A549 (cell line): ENCODE data around the gene TNFAIP2. TPM values are rescaled to one million over a fixed set of nuclear protein-coding genes. Genes with fewer than 3 reads are reported as not detected.

ENCODE experiments used
- ATAC-seq, 2 experiments: fragments of 200-7000 bp in 1 of 2; fragments of >200 bp in 1 of 2; cut with Nextera tagmentation in 1 of 2; cut with Tn5 transposase in 1 of 2; 3 replicates each; pipeline versions ENCODE4 v1.8.0 to v1.9.1; 2018 to 2020; ENCODE audit warnings: mild to moderate bottlenecking in 1 of 2, moderate library complexity in 1 of 2
- CTCF ChIA-PET: fragments of 300-600 bp; sonication (Branson Sonifier 250); formaldehyde crosslinking; extraction: SDS; loops from one replicate; lab custom pipeline; 2021; ENCODE audit warnings: antibody characterized with exemption, inconsistent platforms; lab: Yijun Ruan, JAX
- POLR2A ChIA-PET: fragments of 350-600 bp; formaldehyde crosslinking; extraction: SDS; loops from one replicate; lab custom pipeline; 2021; ENCODE audit warnings: antibody characterized with exemption, inconsistent platforms; lab: Yijun Ruan, JAX
- DNase-seq, 2 experiments: peaks; one replicate each; pipeline versions ENCODE4 v3.0.0 to v3.0.0-alpha.2; 2011 to 2016; ENCODE audit warnings: low read depth in 1 of 2, low spot score in 1 of 2
- FAIRE-seq: peaks from 2 replicates; lab custom pipeline; 2011; peaks lifted over from hg19 to GRCh38; lab: Jason Lieb, UNC
- H3K27ac ChIP-seq, 2 experiments: fragments of >200 bp; sonication (Bioruptor Twin); formaldehyde crosslinking; 3 replicates each; pipeline ENCODE4 v1.5.1; 2016 to 2017
- H3K4me1 ChIP-seq: fragments of >200 bp; sonication (Bioruptor Twin); formaldehyde crosslinking; 3 replicates; pipeline ENCODE4 v1.6.1; 2016
- H3K4me2 ChIP-seq: fragments of >200 bp; sonication (Bioruptor Twin); formaldehyde crosslinking; 3 replicates; pipeline ENCODE4 v1.6.1; 2016
- H3K4me3 ChIP-seq: fragments of >200 bp; sonication (Bioruptor Twin); formaldehyde crosslinking; 3 replicates; pipeline ENCODE4 v1.5.1; 2016
- H3K9me3 ChIP-seq: fragments of >200 bp; sonication (Bioruptor Twin); formaldehyde crosslinking; 3 replicates; pipeline ENCODE4 v1.6.1; 2016
- CBX8 ChIP-seq: fragments of 200-600 bp; sonication (generic); IDR thresholded peaks from 2 replicates; pipeline ENCODE4 v1.6.1; 2016
- EHMT2 ChIP-seq: fragments of 200-600 bp; sonication (generic); IDR thresholded peaks from 2 replicates; pipeline ENCODE4 v1.6.1; 2016; ENCODE audit warnings: antibody characterized with exemption, low read depth, mild to moderate bottlenecking, moderate library complexity
- EP300 ChIP-seq, 2 experiments: fragments of >200 bp; sonication (Bioruptor Twin); formaldehyde crosslinking; IDR thresholded peaks; 2 replicates in 1 of 2; 3 replicates in 1 of 2; pipeline ENCODE4 v1.6.1; 2016 to 2017
- FOSL2 ChIP-seq, 2 experiments: fragments of 450-650 bp in 1 of 2; fragments of >200 bp in 1 of 2; sonication (Bioruptor Twin) in 1 of 2; formaldehyde crosslinking; IDR thresholded peaks; 2 replicates each; pipeline versions ENCODE4 v1.5.0 to v1.6.1; 2016 to 2020; ENCODE audit warnings: mild to moderate bottlenecking in 1 of 2, moderate library complexity in 1 of 2
- HDAC2 ChIP-seq: fragments of 200-600 bp; sonication (generic); IDR thresholded peaks from 2 replicates; pipeline ENCODE4 v1.6.1; 2016
- HOXA7 ChIP-seq: fragments of 250-450 bp; sonication (Bioruptor Pico); IDR thresholded peaks from 2 replicates; pipeline ENCODE4 v1.5.0; 2020; ENCODE audit warnings: mild to moderate bottlenecking, moderate library complexity
- HOXB5 ChIP-seq: fragments of 250-450 bp; sonication (Bioruptor Pico); IDR thresholded peaks from 2 replicates; pipeline ENCODE4 v1.5.0; 2020; ENCODE audit warnings: mild to moderate bottlenecking, moderate library complexity
- JUN ChIP-seq, 2 experiments: fragments of >200 bp; sonication (Bioruptor Twin); formaldehyde crosslinking; IDR thresholded peaks; 2 replicates in 1 of 2; 3 replicates in 1 of 2; pipeline ENCODE4 v1.6.1; 2016 to 2017
- JUNB ChIP-seq: fragments of >200 bp; sonication (Bioruptor Twin); formaldehyde crosslinking; IDR thresholded peaks from 2 replicates; pipeline ENCODE4 v1.6.1; 2016
- KDM1A ChIP-seq: fragments of 200-600 bp; sonication (generic); IDR thresholded peaks from 2 replicates; pipeline ENCODE4 v1.6.1; 2016; ENCODE audit warnings: low read depth, mild to moderate bottlenecking
- MAFK ChIP-seq: fragments of 450-650 bp; IDR thresholded peaks from 2 replicates; pipeline ENCODE4 v1.6.1; 2014; ENCODE audit not compliant: partially characterized antibody
- NFE2L2 ChIP-seq: fragments of 150-350 bp; conservative IDR thresholded peaks from 2 replicates; pipeline ENCODE4 v1.6.1; 2014; ENCODE audit warnings: low read length
- PHF8 ChIP-seq: fragments of 200-600 bp; sonication (generic); IDR thresholded peaks from 2 replicates; pipeline ENCODE4 v1.6.1; 2016; ENCODE audit warnings: low read depth, mild to moderate bottlenecking, antibody characterized with exemption, moderate library complexity, borderline replicate concordance
- POLR2AphosphoS2 ChIP-seq: conservative IDR thresholded peaks from 2 replicates; pipeline ENCODE4 v1.6.1; 2012; ENCODE audit warnings: low read length, improper control_type of control experiment, inconsistent platforms
- RARB ChIP-seq: fragments of 250-450 bp; sonication (Bioruptor Pico); IDR thresholded peaks from 2 replicates; pipeline ENCODE4 v1.8.0; 2021; ENCODE audit warnings: mild to moderate bottlenecking, moderate library complexity
- RCOR1 ChIP-seq: fragments of 150-350 bp; IDR thresholded peaks from 2 replicates; pipeline ENCODE4 v1.6.1; 2014; ENCODE audit warnings: antibody characterized with exemption, low read length, low read depth
- RNF2 ChIP-seq: fragments of 200-600 bp; sonication (generic); IDR thresholded peaks from 2 replicates; pipeline ENCODE4 v1.6.1; 2016; ENCODE audit warnings: low read depth, mild to moderate bottlenecking, antibody characterized with exemption, moderate library complexity, borderline replicate concordance
- TFCP2L1 ChIP-seq: fragments of 250-450 bp; sonication (Bioruptor Pico); IDR thresholded peaks from 2 replicates; pipeline ENCODE4 v1.5.0; 2021; ENCODE audit warnings: mild to moderate bottlenecking
- TP53 ChIP-seq: fragments of 250-450 bp; sonication (Bioruptor Pico); IDR thresholded peaks from 2 replicates; pipeline ENCODE4 v1.5.0; 2021; ENCODE audit warnings: mild to moderate bottlenecking, moderate library complexity
- ZC3H11A ChIP-seq: fragments of 450-650 bp; IDR thresholded peaks from 2 replicates; pipeline ENCODE4 v1.6.1; 2014; ENCODE audit warnings: antibody characterized with exemption, mild to moderate bottlenecking
- ZSCAN20 ChIP-seq: fragments of 250-450 bp; sonication (Bioruptor Pico); IDR thresholded peaks from 2 replicates; pipeline ENCODE4 v1.8.0; 2022; ENCODE audit warnings: mild to moderate bottlenecking, moderate library complexity
- WGBS: methylation state at CpG from one replicate; pipeline ENCODE4 v1.1.6; 2017; ENCODE audit errors: missing lambda C conversion rate; 5-methylcytosine and 5-hydroxymethylcytosine counted together
- polyA plus RNA-seq, 4 experiments: library from polyadenylated mRNA; depleted of rRNA in 3 of 4; stranded (reverse); fragments of >200 nt; fragmentation: RNase III in 1 of 4; extraction: RNeasy Plus Mini Kit Qiagen cat#74134 plus additional on column Dnase treatment in 1 of 4; gene quantifications; 2 replicates in 3 of 4; 3 replicates in 1 of 4; pipeline ENCODE4 v1.2.3, GENCODE V29; 2011 to 2017
- TF ChIP-seq, protein P1 (sequence below): fragments of >200 bp; sonication (Bioruptor Twin); formaldehyde crosslinking; IDR thresholded peaks from 3 replicates; pipeline ENCODE4 v1.6.1; 2016

Gene TNFAIP2
- polyA plus RNA-seq, 2 of the 4 experiments (the other 2 are of a cell fraction), result 222 to 254 TPM

DNA sequence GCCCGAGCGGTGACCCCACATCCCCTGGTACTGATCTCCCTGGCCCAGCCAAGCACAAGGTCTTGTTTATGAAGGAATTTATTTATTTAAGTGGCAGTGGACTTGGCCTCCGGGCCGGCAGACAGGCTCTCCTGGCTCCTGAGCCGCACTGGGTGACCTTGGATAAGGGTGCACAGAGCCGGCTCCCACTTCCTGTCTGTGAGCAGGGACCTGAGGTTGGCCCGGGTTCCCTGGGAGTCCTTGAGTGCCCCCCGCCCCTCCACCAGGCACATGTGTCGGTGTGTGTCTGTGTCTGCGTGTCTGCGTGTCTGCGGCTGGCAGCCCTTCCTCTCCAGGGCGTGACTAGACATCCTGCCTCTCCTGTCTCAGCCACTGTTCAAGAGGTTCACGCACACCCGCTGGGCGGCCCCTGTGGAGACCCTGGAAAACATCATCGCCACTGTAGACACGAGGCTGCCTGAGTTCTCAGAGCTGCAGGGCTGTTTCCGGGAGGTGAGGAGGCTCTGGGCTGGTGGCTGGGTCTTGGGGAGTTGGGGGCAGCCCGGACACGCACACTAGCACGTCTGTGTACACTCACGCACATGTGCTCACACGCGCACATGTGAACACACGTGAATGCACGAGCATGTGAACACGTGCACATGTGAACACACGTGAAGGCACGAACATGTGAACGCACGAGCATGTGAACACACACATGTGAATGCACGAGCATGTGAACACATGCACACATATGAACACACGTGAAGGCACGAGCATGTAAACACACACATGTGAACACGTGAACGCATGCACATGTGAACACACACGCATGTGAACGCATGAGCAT, 9.3 kb downstream of the TNFAIP2 start:
- ATAC-seq, result no peak
- no peaks in the 10 kb centered on the region for H3K9me3 ChIP-seq
- WGBS, result 85% methylated on average over 35 of the region's 39 CpGs
- H3K4me3 ChIP-seq, result no peak overlapping the region
- TF ChIP-seq RCOR1, result no peak
- TF ChIP-seq HDAC2, result no peak
- no peak for TF ChIP-seq RNF2
- no peak for TF ChIP-seq CBX8
- TF ChIP-seq POLR2AphosphoS2, result no peak
- TF ChIP-seq RARB, result no peak
- no peak for TF ChIP-seq TP53 (CRISPR knock-in tag)
- no peak for TF ChIP-seq KDM1A
- no peak for TF ChIP-seq MAFK
- no peak for TF ChIP-seq HOXA7 (CRISPR knock-in tag)
- ChIA-PET CTCF (interaction anchor here (0.6 to 24.1 kb wide), 3 partner anchors 7 to 318 kb away, joined by 3 to 544 read pairs (median 43); partner anchors contain the start of gene TNFAIP2), POLR2A (no interaction called here)
- no peak for DNase-seq
- no peak overlapping the region for H3K4me2 ChIP-seq
- FAIRE-seq, result peak; percentile 72
- H3K4me1 ChIP-seq, result peaks cover 73% of the 10 kb centered on the region
- peak overlapping the region in 1 of 2 experiments; percentile 3; a peak in 2 of 6 replicates for H3K27ac ChIP-seq

DNA sequence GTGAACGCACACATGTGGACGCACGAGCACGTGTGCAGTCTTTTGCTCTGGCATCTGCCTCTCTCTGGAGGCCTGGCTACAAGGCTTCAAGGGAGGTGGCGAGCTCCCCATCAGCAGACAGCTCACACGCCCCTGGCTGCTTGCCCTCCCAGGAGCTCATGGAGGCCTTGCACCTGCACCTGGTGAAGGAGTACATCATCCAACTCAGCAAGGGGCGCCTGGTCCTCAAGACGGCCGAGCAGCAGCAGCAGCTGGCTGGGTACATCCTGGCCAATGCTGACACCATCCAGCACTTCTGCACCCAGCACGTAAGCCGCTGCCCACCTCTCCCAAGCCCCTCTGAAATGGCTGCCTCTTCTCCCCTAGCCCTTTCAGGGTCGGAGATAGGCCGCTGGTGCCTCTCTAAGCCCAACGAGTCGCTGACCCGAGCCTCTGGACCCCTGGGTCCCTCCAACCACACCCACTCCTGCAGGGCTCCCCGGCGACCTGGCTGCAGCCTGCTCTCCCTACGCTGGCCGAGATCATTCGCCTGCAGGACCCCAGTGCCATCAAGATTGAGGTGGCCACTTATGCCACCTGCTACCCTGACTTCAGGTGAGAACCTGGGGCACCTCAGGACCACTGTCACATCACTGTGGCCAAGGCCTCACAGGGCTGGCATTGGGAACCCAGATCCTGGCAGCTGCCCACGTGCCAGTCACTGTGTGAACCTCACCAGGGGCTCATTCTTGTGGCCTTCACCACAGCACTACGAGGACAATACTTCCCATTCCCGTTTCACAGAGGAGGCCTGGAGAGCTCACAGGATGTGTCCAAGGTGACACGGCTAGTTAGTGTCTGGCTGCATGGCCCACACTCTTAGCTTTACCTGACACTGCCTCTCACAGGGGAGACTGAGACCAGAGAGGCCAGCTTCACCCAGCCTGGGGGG, 10.2 kb downstream of the TNFAIP2 start:
- H3K27ac ChIP-seq, result no peak overlapping the region
- no peaks in the 10 kb centered on the region for H3K9me3 ChIP-seq
- ChIA-PET CTCF (interaction anchor here (0.6 to 24.1 kb wide), 6 partner anchors 8 to 318 kb away, joined by 3 to 544 read pairs (median 10); partner anchors contain the start of gene TNFAIP2), POLR2A (no interaction called here)
- no peak for DNase-seq
- H3K4me1 ChIP-seq, result peaks cover 73% of the 10 kb centered on the region
- FAIRE-seq, result no peak
- no peak for ATAC-seq
- WGBS, result 89% methylated on average over 23 of the region's 25 CpGs
- H3K4me3 ChIP-seq, result no peak overlapping the region
- H3K4me2 ChIP-seq, result no peak overlapping the region
- TF ChIP-seq JUN (IDR thresholded peaks at IDR 0.05) (peak in 1 of 2 experiments; percentile 13; a peak in 1 of 5 replicates), EHMT2 (no peak)

DNA sequence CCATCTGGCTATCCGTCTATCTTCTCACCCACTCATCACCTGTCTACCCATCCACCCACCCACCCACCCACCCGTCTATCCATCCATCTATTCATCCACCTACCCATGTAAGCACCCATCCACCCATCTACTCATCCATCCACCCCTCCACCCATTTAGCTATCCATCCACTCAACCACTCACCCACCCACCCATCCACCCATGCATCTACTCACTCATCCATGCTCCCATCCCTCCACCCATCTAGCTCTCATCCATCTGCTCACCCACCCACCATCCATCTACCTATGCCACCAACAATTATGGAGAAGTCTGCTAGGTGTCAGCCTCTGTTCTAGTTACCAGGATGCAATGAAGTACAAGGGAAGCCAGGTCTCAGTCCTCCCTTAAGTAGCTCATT, 11.1 kb downstream of the TNFAIP2 start:
- 50% methylated on average over 2 of the region's 2 CpGs for WGBS
- FAIRE-seq (no peak), DNase-seq (no peak), ATAC-seq (no peak)
- TF ChIP-seq TP53 (CRISPR knock-in tag) (no peak), JUNB (no peak), PHF8 (no peak), RCOR1 (no peak), MAFK (no peak), TFCP2L1 (CRISPR knock-in tag) (no peak), NFE2L2 (no peak), ZSCAN20 (CRISPR knock-in tag) (no peak), FOSL2 (IDR thresholded peaks at IDR 0.05) (no peak), FOSL2 (CRISPR knock-in tag; IDR thresholded peaks at IDR 0.05) (no peak), EP300 (IDR thresholded peaks at IDR 0.05) (no peak), RARB (no peak), HOXB5 (CRISPR knock-in tag) (no peak), ZC3H11A (no peak)
- TF ChIP-seq, protein P1, sequence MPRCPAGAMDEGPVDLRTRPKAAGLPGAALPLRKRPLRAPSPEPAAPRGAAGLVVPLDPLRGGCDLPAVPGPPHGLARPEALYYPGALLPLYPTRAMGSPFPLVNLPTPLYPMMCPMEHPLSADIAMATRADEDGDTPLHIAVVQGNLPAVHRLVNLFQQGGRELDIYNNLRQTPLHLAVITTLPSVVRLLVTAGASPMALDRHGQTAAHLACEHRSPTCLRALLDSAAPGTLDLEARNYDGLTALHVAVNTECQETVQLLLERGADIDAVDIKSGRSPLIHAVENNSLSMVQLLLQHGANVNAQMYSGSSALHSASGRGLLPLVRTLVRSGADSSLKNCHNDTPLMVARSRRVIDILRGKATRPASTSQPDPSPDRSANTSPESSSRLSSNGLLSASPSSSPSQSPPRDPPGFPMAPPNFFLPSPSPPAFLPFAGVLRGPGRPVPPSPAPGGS, result no peak
- Histone ChIP-seq H3K4me1 (peaks cover 68% of the 10 kb centered on the region), H3K4me2 (no peak overlapping the region), H3K4me3 (no peak overlapping the region), H3K27ac (no peak overlapping the region; a peak in 1 of 6 replicates), H3K9me3 (no peaks in the 10 kb centered on the region)
- POLR2A ChIA-PET, result no interaction called here
- CTCF ChIA-PET, result interaction anchor here (1.2 to 24.1 kb wide), 6 partner anchors 8 to 158 kb away, joined by 3 to 544 read pairs (median 30); partner anchors contain the start of gene TNFAIP2
